GM20000 (cell line): ENCODE results near the gene GPC6.

ENCODE experiments used
- DNase-seq: peaks from one replicate; pipeline ENCODE4 v3.0.0; 2012; ENCODE audit warnings: low spot score
- TF ChIP-seq, protein P1 (sequence below): IDR thresholded peaks from 2 replicates; pipeline ENCODE4 v1.5.1; 2012; ENCODE audit warnings: mild to moderate bottlenecking, control low read depth; ENCODE audit errors: extremely low read depth, missing control alignments

Gene GPC6

DNA sequence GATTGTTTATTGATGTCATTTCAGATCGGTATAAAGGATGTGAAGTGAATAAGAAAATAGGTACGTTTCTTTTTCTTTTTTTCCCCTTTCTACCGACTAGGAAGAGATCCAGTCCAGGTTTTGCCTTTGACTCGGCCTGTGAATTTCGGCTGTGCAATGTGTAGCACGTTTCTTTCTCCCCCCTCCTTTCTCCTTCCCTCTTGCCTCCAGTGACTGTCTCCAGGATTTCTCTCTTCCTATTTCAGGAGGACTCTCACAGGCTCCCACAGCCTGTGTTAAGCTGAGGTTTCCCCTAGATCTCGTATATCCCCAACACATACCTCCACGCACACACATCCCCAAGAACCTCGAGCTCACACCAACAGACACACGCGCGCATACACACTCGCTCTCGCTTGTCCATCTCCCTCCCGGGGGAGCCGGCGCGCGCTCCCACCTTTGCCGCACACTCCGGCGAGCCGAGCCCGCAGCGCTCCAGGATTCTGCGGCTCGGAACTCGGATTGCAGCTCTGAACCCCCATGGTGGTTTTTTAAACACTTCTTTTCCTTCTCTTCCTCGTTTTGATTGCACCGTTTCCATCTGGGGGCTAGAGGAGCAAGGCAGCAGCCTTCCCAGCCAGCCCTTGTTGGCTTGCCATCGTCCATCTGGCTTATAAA is at the start of gene GPC6:
Gene GPC6, plus strand, starts transcription at position 185 of the 657 bp plus-strand sequence.
- no peak for DNase-seq
- TF ChIP-seq, protein P1, sequence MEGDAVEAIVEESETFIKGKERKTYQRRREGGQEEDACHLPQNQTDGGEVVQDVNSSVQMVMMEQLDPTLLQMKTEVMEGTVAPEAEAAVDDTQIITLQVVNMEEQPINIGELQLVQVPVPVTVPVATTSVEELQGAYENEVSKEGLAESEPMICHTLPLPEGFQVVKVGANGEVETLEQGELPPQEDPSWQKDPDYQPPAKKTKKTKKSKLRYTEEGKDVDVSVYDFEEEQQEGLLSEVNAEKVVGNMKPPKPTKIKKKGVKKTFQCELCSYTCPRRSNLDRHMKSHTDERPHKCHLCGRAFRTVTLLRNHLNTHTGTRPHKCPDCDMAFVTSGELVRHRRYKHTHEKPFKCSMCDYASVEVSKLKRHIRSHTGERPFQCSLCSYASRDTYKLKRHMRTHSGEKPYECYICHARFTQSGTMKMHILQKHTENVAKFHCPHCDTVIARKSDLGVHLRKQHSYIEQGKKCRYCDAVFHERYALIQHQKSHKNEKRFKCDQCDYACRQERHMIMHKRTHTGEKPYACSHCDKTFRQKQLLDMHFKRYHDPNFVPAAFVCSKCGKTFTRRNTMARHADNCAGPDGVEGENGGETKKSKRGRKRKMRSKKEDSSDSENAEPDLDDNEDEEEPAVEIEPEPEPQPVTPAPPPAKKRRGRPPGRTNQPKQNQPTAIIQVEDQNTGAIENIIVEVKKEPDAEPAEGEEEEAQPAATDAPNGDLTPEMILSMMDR, result no peak

DNA sequence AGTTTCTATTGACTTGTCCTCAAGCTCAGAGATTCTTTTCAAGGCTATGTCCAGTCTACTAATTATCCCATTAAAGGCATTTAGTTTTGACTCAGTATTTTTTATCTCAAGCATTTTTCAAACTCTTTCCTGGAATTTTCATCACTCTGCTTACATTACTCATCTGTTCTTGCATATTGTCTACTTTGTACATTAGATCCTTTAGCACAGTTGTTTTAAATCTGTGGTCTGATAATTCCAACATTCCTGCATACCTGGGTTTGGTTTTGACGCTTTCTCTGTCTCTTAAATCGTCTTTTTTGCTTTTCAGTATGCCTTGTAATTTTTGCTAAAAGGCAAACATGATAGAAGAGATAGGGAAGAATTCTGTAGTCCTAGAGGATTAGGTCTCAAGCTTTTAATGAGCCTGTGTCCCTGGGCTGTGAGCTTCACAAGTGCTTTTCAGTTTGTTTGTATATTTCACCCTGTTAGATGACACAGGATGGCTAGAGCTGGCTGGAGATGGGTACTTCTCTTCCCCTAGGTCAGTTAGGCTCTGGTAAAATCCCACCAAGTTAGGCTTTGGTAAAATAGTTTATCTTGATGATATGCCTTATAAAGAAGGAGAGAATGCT is 46.1 kb upstream of the GPC6 start:
- DNase-seq, result no peak
- TF ChIP-seq, protein P1, result no peak

DNA sequence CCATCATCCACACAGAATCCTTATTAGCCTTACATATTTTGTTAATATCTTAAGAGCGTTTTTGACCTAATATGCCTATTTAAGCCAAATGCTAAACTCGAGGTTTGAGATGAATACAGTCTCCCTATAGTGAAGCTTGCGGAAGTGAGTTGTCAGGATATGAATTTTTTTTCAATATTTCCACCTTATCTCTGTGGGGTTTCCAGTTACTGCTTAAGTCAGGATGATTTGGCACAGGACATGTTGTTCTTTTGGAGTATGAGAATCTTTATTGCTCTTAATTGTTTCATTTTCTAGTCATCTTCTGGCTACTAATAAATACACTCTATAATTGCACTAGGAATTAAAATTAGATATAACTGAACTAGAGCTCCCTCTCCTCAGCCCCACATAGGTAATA is 44.2 kb upstream of the GPC6 start:
- DNase-seq, result no peak
- TF ChIP-seq, protein P1, result no peak

DNA sequence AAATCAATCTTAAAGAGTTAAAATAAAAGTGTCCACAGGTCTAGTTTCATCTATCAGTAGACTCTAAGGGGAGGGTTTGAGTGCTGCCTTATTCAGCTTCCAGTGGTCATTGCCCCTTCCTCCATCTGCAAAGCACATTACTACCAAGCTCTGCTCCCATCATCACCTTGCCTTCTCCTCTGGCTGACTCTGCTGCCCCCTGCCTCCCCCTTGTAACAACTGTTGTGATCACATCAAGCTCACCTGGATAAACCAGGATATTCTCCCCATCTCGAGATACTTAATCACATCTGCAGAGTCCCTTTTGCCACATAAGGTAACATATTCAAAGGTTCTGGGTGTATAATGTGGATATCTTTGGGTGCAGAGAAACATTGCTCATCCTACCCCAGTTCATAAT is 43.3 kb upstream of the GPC6 start:
- DNase-seq, result no peak

DNA sequence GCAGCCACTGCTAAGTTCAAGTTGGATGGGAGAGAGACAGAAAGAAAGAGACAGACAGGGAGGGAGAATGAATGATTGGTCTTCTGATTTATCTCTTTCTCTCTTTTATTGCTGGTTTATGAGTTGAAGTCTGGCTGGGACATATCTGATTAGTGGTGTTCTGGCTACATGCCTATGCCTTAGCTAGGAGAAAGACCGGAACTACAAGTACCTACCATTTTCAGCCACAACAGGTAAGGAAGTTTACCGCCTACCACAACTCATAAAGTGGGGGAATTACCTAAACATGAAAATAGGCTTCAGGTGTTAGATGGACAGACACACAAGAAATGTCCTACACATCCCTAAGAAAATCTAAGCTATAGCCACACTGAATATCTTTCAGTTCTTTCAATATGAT is 36.6 kb upstream of the GPC6 start:
- TF ChIP-seq, protein P1, result no peak
- no peak for DNase-seq

More for the DNA sequence above, 43.3 kb upstream of the GPC6 start:
- TF ChIP-seq, protein P1, result no peak

DNA sequence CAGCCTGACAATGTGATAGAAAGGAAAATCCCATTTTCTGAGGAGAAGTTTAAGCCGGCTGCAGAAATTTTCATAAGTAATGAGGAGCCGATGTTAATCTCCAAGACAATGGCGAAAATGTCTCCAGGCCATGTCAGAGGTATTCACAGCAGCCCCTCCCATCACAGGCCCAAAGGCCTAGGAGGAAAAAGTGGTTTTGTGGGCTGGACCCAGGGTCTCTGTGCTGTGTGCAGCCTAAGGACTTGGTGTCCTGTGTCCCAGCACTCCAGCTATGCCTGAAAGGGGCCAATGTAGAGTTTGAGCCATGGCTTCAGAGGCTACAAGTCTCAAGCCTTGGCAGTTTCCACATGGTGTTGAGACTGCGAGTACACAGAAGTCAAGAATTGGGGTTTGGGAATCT is 32.9 kb upstream of the GPC6 start:
- TF ChIP-seq, protein P1, result no peak
- DNase-seq, result no peak

DNA sequence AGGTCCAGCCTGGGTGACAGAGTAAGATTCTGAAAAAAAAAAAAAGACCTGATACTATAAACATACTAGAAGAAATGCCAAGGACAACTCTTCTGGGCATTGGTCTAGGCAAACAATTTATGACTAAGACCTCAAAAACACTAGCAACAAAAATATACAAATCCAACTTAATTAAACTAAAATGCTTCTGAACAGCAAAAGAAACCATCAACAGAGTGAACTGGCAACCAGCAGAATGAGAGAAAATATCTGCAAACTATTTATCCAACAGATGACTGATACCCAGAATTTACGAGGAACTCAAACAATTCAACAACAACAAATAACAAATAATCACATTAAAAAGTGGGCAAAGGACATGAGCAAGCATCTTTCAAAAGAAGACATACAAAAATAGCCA is 26.8 kb upstream of the GPC6 start:
- DNase-seq, result no peak
- TF ChIP-seq, protein P1, result no peak
